T-helper 9 cell (primary cell): ENCODE measurements around the gene RASA1.

Experiments used
- DNase-seq: peaks from one replicate; pipeline ENCODE4 v3.0.0-alpha.2; 2020

Gene RASA1

GRCh38 chr5:87367243-87367642 is 99.6 kb downstream of the RASA1 start:
- DNase-seq: no peak

GRCh38 chr5:87368601-87369000 is 100.9 kb downstream of the RASA1 start:
- no peak for DNase-seq

- no peak for DNase-seq
These were observed 101.7 kb downstream of the RASA1 start for GRCh38 chr5:87369431-87369830.

GRCh38 chr5:87372705-87373104 is 105.0 kb downstream of the RASA1 start:
- no peak for DNase-seq

- no peak for DNase-seq
These were observed 114.5 kb downstream of the RASA1 start for GRCh38 chr5:87382224-87382623.

- no peak for DNase-seq
These were observed 115.5 kb downstream of the RASA1 start for GRCh38 chr5:87383216-87383615.

- no peak for DNase-seq
These were observed 118.1 kb downstream of the RASA1 start for GRCh38 chr5:87385802-87386201.

GRCh38 chr5:87388129-87388528 is 120.4 kb downstream of the RASA1 start:
- DNase-seq: no peak

GRCh38 chr5:87389296-87390034 is 121.8 kb downstream of the RASA1 start:
- no peak for DNase-seq

GRCh38 chr5:87390075-87390474 is 122.4 kb downstream of the RASA1 start:
- no peak for DNase-seq

GRCh38 chr5:87390576-87391199 is 123.0 kb downstream of the RASA1 start:
- no peak for DNase-seq

GRCh38 chr5:87392170-87392569 is 124.5 kb downstream of the RASA1 start:
- no peak for DNase-seq

GRCh38 chr5:87392801-87393200 is 125.1 kb downstream of the RASA1 start:
- DNase-seq: no peak

GRCh38 chr5:87393331-87393730 is 125.6 kb downstream of the RASA1 start:
- no peak for DNase-seq

- DNase-seq: no peak
These were observed 126.9 kb downstream of the RASA1 start for GRCh38 chr5:87394411-87395165.

- no peak for DNase-seq
These were observed 131.4 kb downstream of the RASA1 start for GRCh38 chr5:87398981-87399614.

GRCh38 chr5:87399720-87400119 is 132.0 kb downstream of the RASA1 start:
- DNase-seq: no peak

- no peak for DNase-seq
These were observed 132.7 kb downstream of the RASA1 start for GRCh38 chr5:87400305-87400899.

GRCh38 chr5:87401626-87402025 is 133.9 kb downstream of the RASA1 start:
- DNase-seq: no peak

- no peak for DNase-seq
These were observed 135.7 kb downstream of the RASA1 start for GRCh38 chr5:87403409-87403808.

GRCh38 chr5:87403899-87404298 is 136.2 kb downstream of the RASA1 start:
- DNase-seq: no peak

- no peak for DNase-seq
These were observed 136.7 kb downstream of the RASA1 start for GRCh38 chr5:87404359-87404758.
